HL-60 (cell line): ENCODE measurements around the gene ACOXL.

Experiments used
- CTCF ChIP-seq: IDR thresholded peaks from one replicate; pipeline ENCODE4 v1.5.1; 2011; ENCODE audit warnings: low read length, control low read depth, inconsistent platforms; ENCODE audit not compliant: insufficient read depth
- POLR2AphosphoS5 ChIP-seq: IDR thresholded peaks from 2 replicates; pipeline ENCODE4 v1.6.1; 2012; ENCODE audit warnings: low read depth
- SPI1 ChIP-seq: IDR thresholded peaks from 2 replicates; pipeline ENCODE4 v1.6.1; 2012; ENCODE audit warnings: low read depth, mild to moderate bottlenecking, borderline replicate concordance

- TF ChIP-seq CTCF (no peak), SPI1 (no peak), POLR2AphosphoS5 (no peak)
These were observed 301.8 kb downstream of the ACOXL start for GRCh38 chr2:111034146-111034545.
